ENCODE results near the gene GOLGA6L7.
"Not testable (repeated sequence)": the region's sequence is repeated elsewhere in the genome, so short reads cannot be mapped to it uniquely, and the experiment has no call there.

The GOLGA6L7 gene

DNA sequence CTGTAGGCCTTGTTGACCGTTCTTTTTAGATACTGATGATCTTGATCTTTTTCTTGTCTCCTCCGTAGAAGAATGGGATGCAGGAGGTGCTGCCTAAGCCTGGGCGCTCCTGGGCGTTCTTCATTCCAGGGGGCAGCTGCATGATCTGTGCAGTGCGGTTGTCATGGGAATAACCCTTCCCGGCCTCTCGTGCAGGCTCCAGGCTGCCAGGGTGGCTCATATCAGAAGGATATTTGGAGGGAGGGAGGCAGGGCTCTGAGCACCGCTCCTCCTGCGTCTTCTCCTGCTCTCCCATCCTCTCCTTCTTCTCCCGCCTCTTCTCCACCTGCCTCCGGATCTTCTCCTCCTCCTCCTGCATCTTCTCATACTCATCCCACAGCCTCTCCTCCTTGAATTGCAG is 6.2 kb downstream of the GOLGA6L7 start:
- DNase-seq: not testable (repeated sequence)

DNA sequence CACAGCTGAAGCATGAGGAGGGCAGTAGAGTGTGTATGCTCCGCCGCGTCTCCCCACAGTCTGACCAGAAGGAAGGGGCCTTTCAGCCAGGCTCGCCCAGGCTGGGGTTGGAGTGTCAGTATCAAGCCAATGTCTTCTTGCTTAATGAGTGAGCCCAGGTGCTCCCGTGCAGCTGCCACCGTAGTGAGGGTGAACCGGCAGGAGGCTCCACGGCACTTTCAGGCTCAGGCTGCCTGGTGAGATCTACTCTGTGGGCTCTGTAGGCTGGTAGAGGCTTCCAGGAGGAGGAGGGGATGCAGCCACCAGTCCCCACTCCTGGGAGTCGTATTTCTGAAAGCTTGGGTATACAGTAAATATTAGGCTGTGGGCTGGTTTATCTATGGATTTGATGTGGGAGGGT is 8.2 kb downstream of the GOLGA6L7 start:
- DNase-seq: not testable (repeated sequence)

- DNase-seq: not testable (repeated sequence)
Measured at GRCh38 chr15:28834957-28835585, 13.4 kb downstream of the GOLGA6L7 start.

GRCh38 chr15:28831897-28832587 is 16.4 kb downstream of the GOLGA6L7 start:
- peak; percentile 76 for DNase-seq

DNA sequence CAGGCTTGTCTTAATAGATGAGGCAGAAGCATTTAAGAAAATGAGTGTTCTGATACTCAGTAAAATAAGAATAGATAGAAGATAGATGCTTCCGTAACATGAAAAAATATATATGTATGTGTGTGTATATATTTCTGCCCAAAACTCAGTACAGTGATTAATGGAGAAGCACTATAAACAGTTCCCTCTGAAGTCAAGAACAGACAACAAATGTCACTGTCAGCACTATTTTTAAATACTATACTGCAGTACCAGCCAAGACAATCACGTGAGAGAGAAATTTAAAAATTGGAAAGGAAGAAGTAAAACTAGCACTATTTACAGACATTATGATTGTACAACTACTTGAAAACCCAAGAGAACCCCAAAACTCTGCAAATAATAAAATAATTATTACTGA is 27.0 kb downstream of the GOLGA6L7 start:
- not testable (repeated sequence) for DNase-seq

- DNase-seq: not testable (repeated sequence)
Measured at GRCh38 chr15:28819930-28820295, 28.5 kb downstream of the GOLGA6L7 start.

DNA sequence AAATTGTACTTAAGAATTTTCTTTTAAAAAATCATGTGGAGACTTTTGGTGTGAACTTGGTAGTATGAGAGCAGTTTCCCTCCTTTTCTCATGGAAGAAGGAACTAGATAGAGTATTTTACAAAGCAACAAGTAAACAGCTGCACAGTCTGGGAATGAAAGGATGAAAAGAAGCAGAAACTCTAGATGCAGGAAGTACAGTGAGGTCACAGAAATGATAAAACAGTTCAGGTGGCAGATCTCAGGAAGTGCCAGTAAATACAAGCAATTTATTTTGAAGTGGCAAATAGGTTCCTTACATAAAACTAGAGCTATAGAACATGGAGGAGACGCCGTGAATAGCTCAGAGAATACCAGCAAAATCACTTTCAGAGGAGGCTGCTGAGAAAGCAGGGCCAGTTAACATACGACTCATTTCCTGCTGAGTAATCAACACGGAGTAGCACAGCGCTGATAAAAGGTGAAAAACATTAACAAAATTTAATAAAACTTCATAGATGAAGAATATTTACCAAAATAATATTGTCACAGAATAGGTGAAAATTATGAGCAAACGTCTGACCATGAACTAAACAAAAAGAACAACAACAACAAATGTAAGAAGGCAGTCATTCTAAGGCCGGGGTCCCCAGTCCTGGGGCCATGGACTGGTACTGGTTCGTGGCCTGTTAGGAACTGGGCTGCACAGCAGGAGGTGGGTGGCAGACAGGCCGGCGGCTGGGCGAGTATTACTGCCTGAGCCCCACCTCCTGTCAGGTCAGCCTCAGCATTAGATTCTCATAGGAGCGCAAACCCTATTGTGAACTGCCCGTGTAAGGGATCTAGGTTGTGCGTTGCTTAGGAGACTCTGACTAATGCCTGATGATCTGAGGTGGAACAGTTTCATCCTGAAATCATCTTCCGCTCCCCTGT is 29.2 kb downstream of the GOLGA6L7 start:
- not testable (repeated sequence) for DNase-seq

DNA sequence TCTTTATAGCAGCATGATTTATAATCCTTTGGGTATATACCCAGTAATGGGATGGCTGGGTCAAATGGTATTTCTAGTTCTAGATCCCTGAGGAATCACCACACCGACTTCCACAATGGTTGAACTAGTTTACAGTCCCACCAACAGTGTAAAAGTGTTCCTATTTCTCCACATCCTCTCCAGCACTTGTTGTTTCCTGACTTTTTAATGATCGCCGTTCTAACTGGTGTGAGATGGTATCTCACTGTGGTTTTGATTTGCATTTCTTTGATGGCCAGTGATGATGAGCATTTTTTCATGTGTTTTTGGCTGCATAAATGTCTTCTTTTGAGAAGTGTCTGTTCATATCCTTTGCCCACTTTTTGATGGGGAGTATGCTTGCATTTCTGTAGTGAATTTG is 30.3 kb downstream of the GOLGA6L7 start:
- DNase-seq: not testable (repeated sequence)

DNA sequence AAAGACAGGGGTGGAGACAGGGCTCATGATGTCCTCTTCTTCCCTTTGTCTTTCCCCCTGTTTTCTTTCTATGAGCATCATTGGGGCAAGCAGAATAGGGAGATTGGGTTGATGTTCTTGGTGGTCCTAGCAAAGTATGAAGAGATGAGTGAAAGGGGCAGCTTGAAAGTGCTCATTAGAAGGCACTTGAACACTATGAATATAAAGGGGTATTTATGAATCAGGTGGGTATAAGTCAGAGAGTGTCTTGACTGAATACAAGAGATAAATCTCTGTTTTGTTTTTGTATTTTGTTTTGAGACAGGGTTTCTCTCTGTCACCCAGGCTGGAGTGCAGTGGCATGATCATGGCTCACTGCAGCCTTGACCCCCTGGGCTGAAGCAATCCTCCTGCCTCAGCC is 34.4 kb downstream of the GOLGA6L7 start:
- not testable (repeated sequence) for DNase-seq

DNA sequence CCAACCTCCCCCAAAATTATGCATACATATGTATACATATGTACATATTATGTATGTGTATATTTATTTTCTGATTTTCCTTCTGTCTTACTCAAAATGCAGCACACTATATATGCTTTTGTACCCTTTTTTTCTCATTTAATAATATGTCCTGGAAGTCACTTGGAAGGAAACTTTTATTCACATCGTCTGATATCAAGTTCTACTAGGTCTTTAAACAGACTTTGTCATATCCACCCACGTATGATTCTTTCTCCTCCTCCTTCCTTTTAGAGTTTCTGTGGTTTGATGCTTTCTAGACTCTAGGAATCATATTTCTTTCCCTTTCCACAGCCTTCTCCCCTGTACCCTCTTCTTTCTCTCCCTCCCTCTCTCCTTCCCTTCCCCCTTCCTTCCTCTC is 35.1 kb downstream of the GOLGA6L7 start:
- not testable (repeated sequence) for DNase-seq

- DNase-seq: not testable (repeated sequence)
Measured at GRCh38 chr15:28811852-28812550, 36.4 kb downstream of the GOLGA6L7 start.

DNA sequence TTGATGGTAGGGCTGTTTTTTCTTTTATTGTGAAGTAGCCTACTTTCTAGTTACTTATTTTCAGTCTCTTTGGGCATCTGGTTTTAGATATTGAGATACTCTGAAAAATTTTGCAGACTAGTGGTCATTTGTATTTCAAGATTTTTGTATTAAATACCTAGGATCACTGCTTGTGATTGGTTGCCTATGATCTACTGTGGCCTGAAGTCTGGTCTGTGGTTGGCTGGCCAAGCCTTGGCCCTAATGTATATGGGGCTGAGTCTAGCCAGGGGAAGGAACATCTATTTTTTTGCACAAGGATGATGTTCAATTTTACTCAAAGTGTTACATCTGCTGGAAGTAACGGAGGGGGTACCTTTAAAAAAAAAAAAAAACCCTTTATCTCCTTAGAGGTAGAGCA is 38.0 kb downstream of the GOLGA6L7 start:
- DNase-seq: not testable (repeated sequence)

GRCh38 chr15:28808136-28808535 is 40.3 kb downstream of the GOLGA6L7 start:
- not testable (repeated sequence) for DNase-seq

- DNase-seq: peak; percentile 44
Measured at GRCh38 chr15:28800366-28800765, 48.1 kb downstream of the GOLGA6L7 start.

GRCh38 chr15:28798234-28798633 is 50.2 kb downstream of the GOLGA6L7 start:
- not testable (repeated sequence) for DNase-seq

GRCh38 chr15:28794231-28794630 is 54.2 kb downstream of the GOLGA6L7 start:
- not testable (repeated sequence) for DNase-seq
